Activated CD8-positive, alpha-beta memory T cell treated with anti-CD3 and anti-CD28 coated beads, Interleukin-2, amount 50 U/mL, for 24 hours (primary cell): ENCODE results near the gene ALS2CL.
"Not testable (repeated sequence)": the region's sequence is repeated elsewhere in the genome, so short reads cannot be mapped to it uniquely, and the experiment has no call there.

Experiments used
- DNase-seq: peaks from one replicate; pipeline ENCODE4 v3.0.0-alpha.2; 2020; ENCODE audit errors: extremely low read depth

The ALS2CL gene

GRCh38 chr3:46693038-46693891 lies at the start of gene ALS2CL:
Gene ALS2CL (minus strand): TSS chr3:46693679. CDS start chr3:46689440, 4,239 bp downstream.
- no peak for DNase-seq

- no peak for DNase-seq
These were observed 49.6 kb upstream of the ALS2CL start for GRCh38 chr3:46742992-46743585.

- DNase-seq: not testable (repeated sequence)
These were observed 46.1 kb upstream of the ALS2CL start for GRCh38 chr3:46739565-46739964.

GRCh38 chr3:46737329-46737731 lies 43.9 kb upstream of the ALS2CL start:
- DNase-seq: no peak

GRCh38 chr3:46736006-46736872 lies 42.8 kb upstream of the ALS2CL start:
- no peak for DNase-seq

GRCh38 chr3:46734773-46735172 lies 41.3 kb upstream of the ALS2CL start:
- no peak for DNase-seq

- DNase-seq: no peak
These were observed 39.7 kb upstream of the ALS2CL start for GRCh38 chr3:46733026-46733800.

- no peak for DNase-seq
These were observed 38.3 kb upstream of the ALS2CL start for GRCh38 chr3:46731795-46732194.

GRCh38 chr3:46730819-46731218 lies 37.3 kb upstream of the ALS2CL start:
- DNase-seq: no peak

GRCh38 chr3:46729038-46729437 lies 35.6 kb upstream of the ALS2CL start:
- no peak for DNase-seq

GRCh38 chr3:46725621-46726314 lies 32.3 kb upstream of the ALS2CL start:
- no peak for DNase-seq

GRCh38 chr3:46724424-46724823 lies 30.9 kb upstream of the ALS2CL start:
- no peak for DNase-seq

- DNase-seq: no peak
These were observed 29.0 kb upstream of the ALS2CL start for GRCh38 chr3:46722443-46722842.

- DNase-seq: no peak
These were observed 27.5 kb upstream of the ALS2CL start for GRCh38 chr3:46721009-46721408.

- DNase-seq: no peak
These were observed 26.3 kb upstream of the ALS2CL start for GRCh38 chr3:46719735-46720271.

- no peak for DNase-seq
These were observed 25.6 kb upstream of the ALS2CL start for GRCh38 chr3:46719044-46719565.

- no peak for DNase-seq
These were observed 24.2 kb upstream of the ALS2CL start, which contains the start of gene PRSS50 for GRCh38 chr3:46717447-46718231. Gene PRSS50 (minus strand): TSS chr3:46717869. CDS start chr3:46717824, 45 bp downstream.

- DNase-seq: no peak
These were observed 23.3 kb upstream of the ALS2CL start for GRCh38 chr3:46716461-46717441.
